Measurements from ENCODE around the gene SCEL. TPM values are rescaled to one million over a fixed set of nuclear protein-coding genes. Genes with fewer than 3 reads are reported as not detected.

Gene SCEL
- total RNA-seq, 2 experiments from 2014 or later = not detected

- intact Hi-C loops (cut with micrococcal nuclease; ENCODE audit: unreplicated experiment) = no loop called here
- H4K20me1 ChIP-seq (ENCODE audit: insufficient read depth, low read length) = no peaks in the 10 kb centered on the region
- no peak overlapping the region for H3K4me2 ChIP-seq (ENCODE audit: low read length)
- no peak overlapping the region for H2AFZ ChIP-seq (ENCODE audit: low read length)
- DNase-seq (ENCODE audit: low spot score) = no peak
- no peaks in the 10 kb centered on the region for H3K79me2 ChIP-seq (ENCODE audit: insufficient read depth, low read depth, low read length)
- H3K27ac ChIP-seq (ENCODE audit: low read depth, low read length, poor library complexity, severe bottlenecking) = no peak overlapping the region
- POLR2A ChIA-PET = interaction anchor here (0.6 to 1.0 kb wide), 2 partner anchors 49 to 177 kb away, joined by 3 read pairs; no protein-coding TSS in a partner anchor
- H3K9me2 ChIP-seq (ENCODE audit: insufficient read depth, low read length) = no peaks in the 10 kb centered on the region
- H3K4me1 ChIP-seq (ENCODE audit: insufficient read depth, low read length, poor library complexity, severe bottlenecking) = peaks cover 15% of the 10 kb centered on the region
- BruUV-seq (replicated peaks) = no TSS peak
- CTCF ChIA-PET (ENCODE audit: unreplicated experiment) = interaction anchor here (0.5 kb wide), 1 partner anchor 469 kb away, joined by 3 read pairs; no protein-coding TSS in a partner anchor
- H3K4me3 ChIP-seq (ENCODE audit: low read depth, low read length, poor library complexity, severe bottlenecking) = no peak overlapping the region
- no peaks in the 10 kb centered on the region for H3K36me3 ChIP-seq (ENCODE audit: insufficient read depth, low read length)
- TF ChIP-seq EZH2phosphoT487 (IDR thresholded peaks at IDR 0.05; ENCODE audit: borderline replicate concordance, low read depth, low read length) (no peak), CTCF (conservative IDR thresholded peaks at IDR 0.05; ENCODE audit: low read length) (no peak)
- H3K9me3 ChIP-seq (ENCODE audit: low read length) = no peaks in the 10 kb centered on the region
Measured at GRCh38 chr13:77692746-77693448, 157.4 kb downstream of the SCEL start.

GRCh38 chr13:77693449-77693940, 158.0 kb downstream of the SCEL start:
- no peaks in the 10 kb centered on the region for H3K9me2 ChIP-seq (ENCODE audit: insufficient read depth, low read length)
- TF ChIP-seq CTCF (conservative IDR thresholded peaks at IDR 0.05; ENCODE audit: low read length) (no peak), EZH2phosphoT487 (IDR thresholded peaks at IDR 0.05; ENCODE audit: borderline replicate concordance, low read depth, low read length) (no peak)
- no peaks in the 10 kb centered on the region for H3K79me2 ChIP-seq (ENCODE audit: insufficient read depth, low read depth, low read length)
- CTCF ChIA-PET (ENCODE audit: unreplicated experiment) = no interaction called here
- intact Hi-C loops (cut with micrococcal nuclease; ENCODE audit: unreplicated experiment) = no loop called here
- POLR2A ChIA-PET = interaction anchor here (0.6 to 1.0 kb wide), 3 partner anchors 48 to 178 kb away, joined by 3 read pairs; no protein-coding TSS in a partner anchor
- H3K9me3 ChIP-seq (ENCODE audit: low read length) = no peaks in the 10 kb centered on the region
- H3K4me2 ChIP-seq (ENCODE audit: low read length) = no peak overlapping the region
- no TSS peak for BruUV-seq (replicated peaks)
- DNase-seq (ENCODE audit: low spot score) = no peak
- no peak overlapping the region for H2AFZ ChIP-seq (ENCODE audit: low read length)
- no peaks in the 10 kb centered on the region for H3K36me3 ChIP-seq (ENCODE audit: insufficient read depth, low read length)
- no peaks in the 10 kb centered on the region for H4K20me1 ChIP-seq (ENCODE audit: insufficient read depth, low read length)
- H3K27ac ChIP-seq (ENCODE audit: low read depth, low read length, poor library complexity, severe bottlenecking) = no peak overlapping the region
- no peak overlapping the region for H3K4me3 ChIP-seq (ENCODE audit: low read depth, low read length, poor library complexity, severe bottlenecking)
- peaks cover 15% of the 10 kb centered on the region for H3K4me1 ChIP-seq (ENCODE audit: insufficient read depth, low read length, poor library complexity, severe bottlenecking)

Small RNA genes lying within 50 kb of the gene (small RNA-seq; reads per million reads assigned to genes)
- gene RNY3P7 (not detected), gene SPTLC1P5 (not detected)

Other genes with a start within 250 kb of the SCEL start
- gene MYCBP2, start 208.6 kb upstream of the SCEL start, total RNA-seq (2014; rRNA removed; shearing (Covaris generic)) = 121 and 148 TPM in 2 replicates
- gene MYCBP2, start 208.6 kb upstream of the SCEL start, total RNA-seq (2022) = 120 and 125 TPM in 2 replicates
- 28.5 and 31.7 TPM in 2 replicates for gene SLAIN1, start 162.0 kb downstream of the SCEL start, total RNA-seq (2014; rRNA removed; shearing (Covaris generic))
- 16.4 and 19.5 TPM in 2 replicates for gene SLAIN1, start 162.0 kb downstream of the SCEL start, total RNA-seq (2022)